ENCODE data around the gene IPO11. TPM values are rescaled to one million over a fixed set of nuclear protein-coding genes. Genes with fewer than 3 reads are reported as not detected.
"Not testable (repeated sequence)": the region's sequence is repeated elsewhere in the genome, so short reads cannot be mapped to it uniquely, and the experiment has no call there.

IPO11 gene
- total RNA-seq, 1 experiment from 2014 or later: 26.6 TPM

DNA sequence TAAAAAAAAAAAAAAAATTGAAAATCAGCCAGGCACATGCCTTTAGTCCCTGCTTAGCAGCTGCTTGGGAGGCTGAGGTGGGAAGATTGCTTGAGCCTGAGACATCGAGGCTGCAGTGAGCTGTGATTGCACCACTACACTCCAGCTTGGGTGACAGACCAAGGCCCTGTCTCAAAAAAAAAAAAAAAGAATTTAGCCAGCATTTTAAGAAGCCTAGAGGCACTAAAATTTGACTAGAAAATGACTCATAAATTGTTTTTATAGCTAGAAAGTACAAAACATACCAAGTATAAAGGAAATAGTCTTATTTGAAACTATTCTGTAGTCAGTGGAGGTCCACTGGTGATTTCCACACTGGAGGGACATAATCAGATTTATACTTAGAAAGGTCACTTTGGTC lies 183.5 kb downstream of the IPO11 start:
- Histone ChIP-seq H3K9me3 (no peaks in the 10 kb centered on the region), H3K4me3 (no peak overlapping the region), H3K27me3 (no peaks in the 10 kb centered on the region), H3K36me3 (peaks cover 25% of the 10 kb centered on the region)
- no peak for DNase-seq

DNA sequence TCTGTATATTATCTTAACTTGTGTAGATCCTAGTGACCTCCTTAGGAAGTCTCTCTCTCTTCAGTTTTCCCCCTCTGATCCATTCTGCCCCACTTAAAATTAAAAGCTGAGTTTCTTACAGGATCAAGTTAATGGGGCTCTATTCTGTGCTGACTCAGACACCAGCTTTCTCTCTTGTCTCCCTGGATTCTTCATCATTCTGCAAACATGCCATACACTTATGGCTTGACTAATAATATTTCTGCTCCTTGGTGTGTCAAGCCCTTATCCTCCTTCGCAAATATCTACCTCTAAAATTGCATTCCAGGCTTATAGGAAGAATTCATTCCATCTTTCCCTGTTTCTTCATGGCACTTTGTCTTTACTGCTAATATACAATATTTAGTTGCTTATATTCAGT lies 184.1 kb downstream of the IPO11 start:
- Histone ChIP-seq H3K27me3 (no peaks in the 10 kb centered on the region), H3K36me3 (peaks cover 20% of the 10 kb centered on the region), H3K4me3 (no peak overlapping the region), H3K9me3 (no peaks in the 10 kb centered on the region)
- no peak for DNase-seq

DNA sequence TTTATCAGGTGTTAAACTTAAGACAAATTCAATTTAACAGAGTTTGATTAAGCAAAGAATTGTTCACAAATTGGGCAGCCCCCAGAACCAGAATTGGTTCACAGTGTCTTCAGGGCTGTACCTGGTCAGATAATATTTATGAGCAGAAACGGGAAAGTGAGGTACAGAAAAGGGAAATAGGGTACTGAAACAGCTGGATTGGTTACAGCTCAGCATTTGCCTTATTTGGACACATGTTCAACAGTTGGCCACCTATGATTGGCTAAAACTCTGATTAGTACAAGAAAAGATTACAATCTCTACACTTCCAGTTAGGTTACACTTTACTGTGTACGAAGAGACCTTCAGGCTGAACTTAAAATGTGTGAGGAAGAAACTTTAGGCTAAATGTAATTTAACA lies 184.8 kb downstream of the IPO11 start:
- Histone ChIP-seq H3K27me3 (no peaks in the 10 kb centered on the region), H3K9me3 (no peaks in the 10 kb centered on the region), H3K4me3 (no peak overlapping the region), H3K36me3 (peaks cover 17% of the 10 kb centered on the region)
- DNase-seq: no peak

DNA sequence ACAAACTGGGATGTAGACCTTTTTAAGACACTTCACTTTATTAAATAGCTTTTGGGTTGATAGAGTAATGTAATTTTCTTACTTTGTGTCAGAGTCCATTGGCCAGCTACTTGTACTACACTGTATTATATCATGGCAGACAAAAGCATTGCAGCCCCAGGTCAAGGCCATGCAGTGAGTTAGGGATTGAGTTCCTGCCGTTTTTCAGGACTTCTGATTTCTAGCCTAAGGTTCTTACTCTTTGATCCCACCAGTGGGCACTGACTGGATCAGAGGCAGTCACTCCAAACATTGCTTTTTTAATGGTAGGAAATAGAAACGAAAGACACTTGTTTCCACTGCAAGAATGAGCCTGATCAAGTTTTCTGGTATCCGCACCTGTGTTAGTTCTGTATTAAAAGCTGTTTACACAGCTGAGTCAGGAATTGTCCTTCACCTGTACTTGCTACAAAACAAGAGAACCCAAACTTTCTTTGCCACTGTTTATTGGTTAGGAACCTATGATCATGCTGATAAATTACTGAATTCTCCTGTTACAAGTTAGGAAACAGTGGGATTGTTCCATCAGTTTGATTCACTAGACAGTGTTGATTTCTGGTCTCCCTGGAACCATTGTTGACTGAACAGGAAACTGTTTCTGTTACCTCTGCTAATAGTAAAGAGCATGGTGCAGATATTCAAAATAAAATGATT lies 188.1 kb downstream of the IPO11 start:
- no peaks in the 10 kb centered on the region for H3K27me3 ChIP-seq
- no peak overlapping the region for H3K4me3 ChIP-seq
- H3K9me3 ChIP-seq: no peaks in the 10 kb centered on the region
- no peaks in the 10 kb centered on the region; the same call in 1 of the 2 replicates for H3K36me3 ChIP-seq
- DNase-seq: no peak

DNA sequence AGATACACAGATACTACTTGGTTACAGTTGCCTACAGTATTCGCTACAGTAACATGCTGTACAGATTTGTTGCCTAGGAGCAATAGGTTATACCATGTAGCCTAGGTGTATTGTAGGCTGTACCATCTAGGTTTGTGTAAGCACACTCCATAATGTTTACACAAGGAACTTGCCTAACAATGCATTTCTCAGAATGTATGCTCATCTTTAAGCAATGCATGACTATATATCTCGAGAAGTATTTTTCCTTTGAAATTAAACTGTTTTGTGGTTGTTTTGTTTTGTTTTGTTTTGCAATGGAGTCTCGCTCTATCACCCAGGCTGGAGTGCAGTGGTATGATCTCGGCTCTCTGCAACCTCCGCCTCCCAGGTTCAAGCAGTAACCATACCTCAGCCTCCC lies 191.4 kb downstream of the IPO11 start:
- Histone ChIP-seq H3K9me3 (no peaks in the 10 kb centered on the region), H3K36me3 (no peaks in the 10 kb centered on the region; the same call in 1 of the 2 replicates), H3K4me3 (no peak overlapping the region), H3K27me3 (no peaks in the 10 kb centered on the region)
- DNase-seq: no peak

DNA sequence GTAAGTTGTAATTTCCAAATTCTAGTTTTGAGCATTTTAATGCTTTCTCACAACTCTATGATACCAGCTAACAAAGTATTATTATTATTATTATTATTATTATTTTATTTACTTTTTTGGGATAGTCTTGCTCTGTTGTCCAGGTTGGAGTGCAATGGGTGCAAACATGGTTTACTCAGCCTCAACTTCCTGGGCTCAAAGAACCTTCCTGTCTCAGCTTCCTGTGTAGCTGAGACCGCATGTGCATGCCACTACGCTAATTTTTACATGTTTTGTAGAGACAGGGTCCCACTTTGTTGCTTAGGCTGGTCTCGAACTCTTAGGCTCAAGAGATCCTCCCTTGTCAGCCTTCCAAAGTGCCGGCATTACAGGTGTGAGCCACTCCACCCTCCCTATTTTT lies 193.1 kb downstream of the IPO11 start:
- Histone ChIP-seq H3K4me3 (no peak overlapping the region), H3K9me3 (no peaks in the 10 kb centered on the region), H3K36me3 (no peaks in the 10 kb centered on the region; the same call in none of the 2 replicates), H3K27me3 (no peaks in the 10 kb centered on the region)
- no peak for DNase-seq

DNA sequence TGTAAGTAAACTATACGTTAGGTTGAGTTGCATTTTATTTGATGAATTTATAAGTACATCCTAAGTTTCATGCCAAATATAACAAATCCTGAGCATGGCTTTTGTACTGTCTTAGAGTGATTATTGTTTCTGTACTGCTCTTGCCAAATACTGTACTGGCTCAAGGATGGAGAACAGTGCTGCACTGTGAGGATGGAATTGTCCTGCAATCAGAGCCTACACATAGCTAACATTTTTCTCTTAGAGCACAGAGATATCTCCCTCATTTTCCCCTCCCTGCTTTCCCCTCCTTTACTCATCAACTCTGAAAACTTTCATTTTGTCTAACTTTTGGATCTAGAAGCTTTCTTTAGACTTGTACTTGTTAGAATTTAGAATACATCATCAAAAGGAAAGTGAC lies 194.3 kb downstream of the IPO11 start:
- DNase-seq: no peak
- Histone ChIP-seq H3K9me3 (no peaks in the 10 kb centered on the region), H3K36me3 (no peaks in the 10 kb centered on the region; the same call in none of the 2 replicates), H3K4me3 (no peak overlapping the region), H3K27me3 (no peaks in the 10 kb centered on the region)

DNA sequence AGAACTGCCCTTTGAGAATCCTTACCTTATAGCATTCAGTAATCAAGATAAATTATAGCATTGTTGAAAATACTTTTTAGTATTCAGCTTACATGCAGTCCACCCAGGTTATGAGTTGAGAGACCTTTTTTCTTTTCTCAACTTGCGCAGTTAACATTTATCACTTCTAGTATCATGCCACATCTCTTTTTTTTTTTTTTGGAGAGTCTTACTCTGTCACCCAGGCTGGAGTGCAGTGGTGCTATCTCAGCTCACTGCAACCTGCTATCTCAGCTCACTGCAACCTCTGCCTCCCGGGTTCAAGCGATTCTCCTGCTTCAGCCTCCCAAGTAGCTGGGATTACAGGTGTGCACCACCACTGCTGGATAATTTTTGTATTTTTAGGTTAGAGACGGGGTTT lies 195.1 kb downstream of the IPO11 start:
- H3K36me3 ChIP-seq: no peaks in the 10 kb centered on the region; the same call in none of the 2 replicates
- H3K9me3 ChIP-seq: no peaks in the 10 kb centered on the region
- no peak for DNase-seq
- no peak overlapping the region for H3K4me3 ChIP-seq
- no peaks in the 10 kb centered on the region for H3K27me3 ChIP-seq

DNA sequence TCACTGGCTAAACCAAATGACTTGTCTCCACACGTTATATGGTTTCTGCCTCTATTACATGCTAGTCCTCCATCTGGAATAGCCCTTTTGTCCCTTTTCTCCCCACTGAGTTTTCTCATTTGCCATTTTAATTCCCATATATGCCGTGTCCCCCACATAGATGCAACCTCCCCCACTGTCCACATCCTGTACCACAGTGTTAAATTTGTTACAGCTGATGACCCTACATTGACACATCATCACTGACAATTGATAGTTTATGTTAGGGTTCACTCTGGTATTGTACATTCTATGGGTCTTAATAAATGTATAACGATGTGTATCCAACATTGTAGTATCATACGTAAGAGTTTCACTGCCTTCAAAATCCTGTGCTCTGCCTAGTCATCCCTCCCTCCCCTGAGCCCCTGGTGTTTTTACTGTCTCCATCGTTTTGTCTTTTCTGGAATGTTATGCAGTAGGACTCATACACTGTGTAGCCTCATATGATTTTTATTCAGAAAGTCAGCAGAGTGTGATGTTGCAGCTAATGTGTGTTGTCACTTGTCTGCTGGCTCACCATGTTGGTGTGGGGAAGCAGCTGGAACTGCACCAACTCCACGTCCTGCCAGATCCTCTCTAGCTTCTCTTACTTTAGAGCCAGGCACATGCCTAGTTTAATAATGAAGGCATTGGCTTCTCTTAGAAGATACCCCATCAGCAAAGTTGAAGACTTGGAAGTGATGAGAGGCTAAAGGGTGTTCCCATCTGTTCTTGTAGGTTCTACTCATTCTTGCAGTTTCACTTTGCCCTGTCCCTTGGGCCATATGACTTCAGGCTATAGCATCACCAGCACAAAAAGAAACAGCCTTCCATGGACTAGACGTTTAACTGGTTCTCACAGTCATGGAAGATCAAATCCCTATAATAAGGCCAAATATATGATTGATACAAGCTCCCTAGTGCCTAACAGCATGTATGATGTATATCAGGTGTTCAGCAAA lies 196.3 kb downstream of the IPO11 start:
- H3K36me3 ChIP-seq: no peaks in the 10 kb centered on the region; the same call in none of the 2 replicates
- H3K9me3 ChIP-seq: no peaks in the 10 kb centered on the region
- no peak for DNase-seq
- H3K27me3 ChIP-seq: no peaks in the 10 kb centered on the region
- H3K4me3 ChIP-seq: no peak overlapping the region

DNA sequence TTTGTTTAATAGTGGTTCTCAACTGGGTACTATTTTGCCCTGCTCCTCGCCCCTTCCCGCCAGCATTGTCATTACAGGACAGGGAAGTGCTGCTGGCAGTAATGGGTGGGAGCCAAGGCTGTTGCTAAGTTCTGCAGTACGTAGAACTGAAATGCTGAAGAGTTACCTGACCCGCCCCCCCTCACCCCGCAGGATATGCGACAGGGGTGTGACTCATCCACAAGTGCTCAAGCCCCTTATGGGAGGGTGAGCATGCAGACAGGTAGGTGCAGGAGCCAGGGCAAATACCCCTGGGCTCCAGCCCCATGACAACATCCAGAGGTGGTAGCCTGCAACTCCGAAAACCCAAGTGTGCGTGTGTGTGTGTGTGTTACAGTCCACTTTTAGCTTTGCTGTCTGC lies 201.8 kb downstream of the IPO11 start:
- H3K9me3 ChIP-seq: no peaks in the 10 kb centered on the region
- H3K27me3 ChIP-seq: no peaks in the 10 kb centered on the region
- no peak for DNase-seq
- no peak overlapping the region for H3K4me3 ChIP-seq
- no peaks in the 10 kb centered on the region; the same call in 1 of the 2 replicates for H3K36me3 ChIP-seq

DNA sequence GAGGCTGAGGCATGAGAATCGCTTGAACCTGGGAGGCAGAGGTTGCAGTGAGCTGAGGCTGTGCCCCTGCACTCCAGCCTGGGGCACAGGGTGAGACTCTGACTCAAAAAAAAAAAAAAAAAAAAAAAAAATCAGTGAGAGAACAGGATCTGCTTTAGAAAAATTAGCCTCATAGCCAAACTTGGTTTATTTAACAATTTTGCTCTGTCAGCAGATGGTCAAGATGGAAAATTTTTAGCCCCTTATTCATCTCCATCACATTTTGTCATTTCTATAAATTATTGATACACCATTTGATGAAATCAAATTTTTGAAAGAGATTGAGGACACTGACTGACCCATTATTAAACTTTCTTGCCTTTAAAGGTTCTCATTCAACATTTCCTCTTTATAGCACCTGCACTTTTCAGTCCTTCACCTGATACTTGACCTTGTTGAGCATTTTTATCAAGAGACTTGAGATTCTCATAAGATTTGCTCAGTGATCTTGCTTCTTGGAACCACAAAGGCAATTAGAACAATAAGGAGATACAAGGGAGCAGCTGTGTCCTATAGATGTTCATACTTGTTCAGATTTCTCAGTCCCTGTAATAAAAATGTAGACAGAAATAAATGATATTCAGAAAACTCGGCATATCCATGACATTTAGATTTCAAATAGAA lies 204.2 kb downstream of the IPO11 start:
- Histone ChIP-seq H3K9me3 (no peaks in the 10 kb centered on the region), H3K27me3 (no peaks in the 10 kb centered on the region), H3K4me3 (no peak overlapping the region), H3K36me3 (no peaks in the 10 kb centered on the region; the same call in 1 of the 2 replicates)
- no peak for DNase-seq

DNA sequence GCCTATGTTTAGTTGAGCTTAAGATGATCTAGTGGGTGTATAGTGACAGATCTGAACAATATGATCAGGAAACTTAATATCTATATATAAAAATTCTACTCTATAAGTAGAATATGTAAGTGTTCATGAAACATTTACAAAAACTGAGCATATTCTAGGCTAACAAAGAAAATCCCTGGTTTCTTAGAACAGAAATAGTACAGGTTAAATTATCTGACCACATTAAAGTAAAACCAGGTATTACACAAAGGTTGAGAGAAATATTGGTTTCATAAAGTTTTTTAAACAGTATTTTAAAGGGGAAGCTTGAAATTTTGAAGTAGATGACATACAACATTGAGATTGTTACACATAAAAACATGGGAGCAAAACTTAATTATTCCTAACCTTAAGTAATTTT lies 205.4 kb downstream of the IPO11 start:
- no peaks in the 10 kb centered on the region; the same call in 1 of the 2 replicates for H3K36me3 ChIP-seq
- no peak for DNase-seq
- no peak overlapping the region for H3K4me3 ChIP-seq
- no peaks in the 10 kb centered on the region for H3K27me3 ChIP-seq
- H3K9me3 ChIP-seq: no peaks in the 10 kb centered on the region

DNA sequence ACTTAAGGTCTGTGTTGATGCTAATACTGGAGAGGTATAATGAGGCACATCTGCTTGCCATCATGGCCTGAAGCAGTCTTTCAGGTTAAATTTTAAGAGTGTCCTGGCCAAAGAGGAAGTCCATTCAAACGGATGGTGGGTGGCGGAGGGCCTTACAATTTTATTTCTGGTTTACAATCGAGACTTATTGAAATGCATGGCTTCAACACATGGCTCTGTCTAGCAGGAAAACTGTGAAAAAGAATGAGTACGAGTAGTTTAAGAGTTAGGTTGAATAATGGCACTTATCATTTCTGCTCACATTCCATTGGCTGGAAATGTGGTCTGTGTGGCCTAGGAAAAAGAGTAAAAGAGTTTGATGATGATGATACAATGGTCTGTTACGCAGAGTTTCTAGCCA lies 208.2 kb downstream of the IPO11 start:
- no peak for DNase-seq
- no peaks in the 10 kb centered on the region for H3K9me3 ChIP-seq

DNA sequence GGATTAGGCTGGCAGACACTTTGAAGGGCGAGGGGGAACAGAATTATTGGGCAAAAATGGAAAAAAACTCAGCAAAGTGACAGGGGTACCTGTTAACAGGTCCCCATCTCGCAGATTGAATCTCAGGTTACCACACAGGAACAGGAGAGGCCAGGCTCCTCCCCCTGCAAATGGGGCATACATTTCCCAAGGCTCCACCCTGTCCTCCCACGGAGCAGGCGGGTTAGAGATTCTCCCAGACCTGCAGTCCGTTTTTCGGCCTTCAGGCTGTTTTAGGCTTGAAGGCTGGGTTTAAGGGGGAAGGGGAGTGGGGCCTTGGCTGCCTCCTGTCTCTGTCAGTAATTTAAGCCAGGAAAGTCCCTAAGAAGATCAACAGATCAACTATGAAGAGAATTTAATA lies 208.7 kb downstream of the IPO11 start:
- Histone ChIP-seq H3K36me3 (no peaks in the 10 kb centered on the region; the same call in none of the 2 replicates), H3K27me3 (no peaks in the 10 kb centered on the region), H3K9me3 (no peaks in the 10 kb centered on the region), H3K4me3 (no peak overlapping the region)
- DNase-seq: no peak

More for the DNA sequence above, 208.2 kb downstream of the IPO11 start:
- H3K27me3 ChIP-seq: no peaks in the 10 kb centered on the region
- no peak overlapping the region for H3K4me3 ChIP-seq
- no peaks in the 10 kb centered on the region; the same call in 1 of the 2 replicates for H3K36me3 ChIP-seq

DNA sequence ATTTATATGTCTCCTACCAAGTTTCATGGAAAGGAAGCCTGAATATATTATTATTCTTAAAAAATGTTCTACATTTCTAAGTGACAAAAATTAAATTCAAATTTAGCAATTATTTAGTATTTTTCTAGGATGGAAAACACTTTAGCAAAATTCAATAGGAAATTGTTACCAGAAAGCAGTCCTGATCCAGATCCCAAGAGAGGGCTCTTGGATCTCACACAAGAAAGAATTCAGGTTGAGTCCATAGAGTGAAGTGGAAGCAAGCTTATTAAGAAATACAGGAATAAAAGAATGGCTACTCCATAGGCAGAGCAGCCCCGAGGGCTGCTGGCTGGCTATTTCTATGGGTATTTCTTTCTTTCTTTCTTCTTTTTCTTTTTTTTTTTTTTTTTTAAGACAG lies 210.7 kb downstream of the IPO11 start:
- H3K4me3 ChIP-seq: no peak overlapping the region
- H3K9me3 ChIP-seq: no peaks in the 10 kb centered on the region
- H3K27me3 ChIP-seq: no peaks in the 10 kb centered on the region
- DNase-seq: no peak
- H3K36me3 ChIP-seq: no peaks in the 10 kb centered on the region; the same call in none of the 2 replicates

DNA sequence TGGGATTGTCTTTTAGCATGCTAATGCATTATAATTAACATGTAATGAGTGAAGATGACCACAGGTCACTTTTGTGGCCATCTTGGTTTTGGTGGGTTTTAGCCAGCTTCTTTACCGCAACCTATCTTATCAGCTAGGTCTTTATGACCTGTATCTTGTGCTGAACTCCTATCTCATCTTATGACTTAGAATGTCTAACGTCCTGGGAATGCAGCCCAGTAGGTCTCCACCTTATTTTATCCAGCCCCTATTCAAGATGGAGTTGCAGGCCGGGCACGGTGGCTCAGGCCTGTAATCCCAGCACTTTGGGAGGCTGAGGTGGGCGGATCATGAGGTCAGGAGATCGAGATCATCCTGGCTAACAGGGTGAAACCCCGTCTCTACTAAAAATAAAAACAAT lies 211.9 kb downstream of the IPO11 start:
- DNase-seq, H3K4me3 ChIP-seq, H3K27me3 ChIP-seq, H3K36me3 ChIP-seq, H3K9me3 ChIP-seq: not testable (repeated sequence)

DNA sequence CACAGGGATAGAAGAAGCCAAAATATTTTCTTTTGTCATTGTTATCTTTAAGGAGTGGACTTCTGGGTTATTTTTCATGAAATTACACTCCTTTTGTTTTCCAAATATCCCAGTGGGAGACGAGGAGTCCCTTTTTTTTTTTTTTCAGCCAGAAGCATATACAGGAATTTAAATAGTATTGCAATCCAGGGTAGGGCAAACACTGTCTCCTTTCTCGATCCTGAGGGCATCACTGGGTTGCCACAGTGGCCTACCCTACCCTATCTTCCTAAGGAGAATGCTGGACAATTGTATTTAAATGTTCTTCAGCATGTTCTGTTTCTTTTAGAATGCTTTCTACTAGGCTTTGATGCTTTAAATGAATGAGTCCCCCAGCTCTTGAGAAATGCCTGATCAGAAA lies 214.0 kb downstream of the IPO11 start:
- no peak overlapping the region for H3K4me3 ChIP-seq
- peaks cover 2% of the 10 kb centered on the region for H3K36me3 ChIP-seq
- H3K27me3 ChIP-seq: no peaks in the 10 kb centered on the region
- DNase-seq: no peak
- no peaks in the 10 kb centered on the region for H3K9me3 ChIP-seq

Measured in MG63 (cell line).